ENCODE measurements around the gene SH3BP4. TPM values are rescaled to one million over a fixed set of nuclear protein-coding genes. Genes with fewer than 3 reads are reported as not detected.

The SH3BP4 gene
- total RNA-seq, 1 donor from 2014 or later = 44.1 TPM

DNA sequence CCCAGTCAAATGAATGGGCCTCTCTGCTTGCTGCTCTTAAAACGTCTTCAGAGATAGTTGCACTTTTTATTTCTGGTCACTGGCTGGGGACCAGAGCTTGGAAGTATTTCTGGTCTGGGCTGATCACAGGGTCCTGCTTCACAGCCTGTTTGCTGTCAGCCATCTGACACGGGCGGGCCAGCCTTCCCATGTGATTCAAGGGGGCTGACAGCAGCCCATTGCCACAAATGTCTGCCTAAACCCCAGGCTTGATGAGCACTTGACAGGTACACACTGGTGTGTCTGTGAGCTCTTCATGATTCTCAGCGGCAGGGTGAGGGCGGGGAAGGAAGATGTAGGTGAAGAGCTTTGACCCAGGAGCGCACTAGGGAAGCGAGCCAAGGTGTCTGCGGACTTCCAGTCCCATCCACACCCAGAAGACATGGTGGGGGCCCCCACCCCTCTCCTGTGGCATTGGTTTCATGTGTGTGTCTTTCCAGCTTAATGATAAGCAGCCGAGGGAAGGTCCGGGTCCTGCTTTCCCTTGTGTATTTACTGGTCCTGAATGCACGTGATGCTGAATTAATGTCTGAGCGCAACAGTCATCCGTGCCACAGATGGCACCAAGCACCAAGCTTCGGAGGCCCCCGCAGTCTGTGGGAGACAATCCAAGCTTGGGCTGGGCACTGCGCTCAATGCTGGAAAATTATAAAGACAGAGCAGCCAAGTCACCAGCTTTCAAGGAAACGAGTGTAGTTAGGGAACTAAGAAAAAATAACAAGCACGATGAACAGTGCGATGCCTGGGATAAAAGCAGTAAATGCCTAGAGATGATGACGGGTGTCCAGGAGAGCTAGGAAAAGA is 73.3 kb downstream of the SH3BP4 start:
- TF ChIP-seq, protein P1, sequence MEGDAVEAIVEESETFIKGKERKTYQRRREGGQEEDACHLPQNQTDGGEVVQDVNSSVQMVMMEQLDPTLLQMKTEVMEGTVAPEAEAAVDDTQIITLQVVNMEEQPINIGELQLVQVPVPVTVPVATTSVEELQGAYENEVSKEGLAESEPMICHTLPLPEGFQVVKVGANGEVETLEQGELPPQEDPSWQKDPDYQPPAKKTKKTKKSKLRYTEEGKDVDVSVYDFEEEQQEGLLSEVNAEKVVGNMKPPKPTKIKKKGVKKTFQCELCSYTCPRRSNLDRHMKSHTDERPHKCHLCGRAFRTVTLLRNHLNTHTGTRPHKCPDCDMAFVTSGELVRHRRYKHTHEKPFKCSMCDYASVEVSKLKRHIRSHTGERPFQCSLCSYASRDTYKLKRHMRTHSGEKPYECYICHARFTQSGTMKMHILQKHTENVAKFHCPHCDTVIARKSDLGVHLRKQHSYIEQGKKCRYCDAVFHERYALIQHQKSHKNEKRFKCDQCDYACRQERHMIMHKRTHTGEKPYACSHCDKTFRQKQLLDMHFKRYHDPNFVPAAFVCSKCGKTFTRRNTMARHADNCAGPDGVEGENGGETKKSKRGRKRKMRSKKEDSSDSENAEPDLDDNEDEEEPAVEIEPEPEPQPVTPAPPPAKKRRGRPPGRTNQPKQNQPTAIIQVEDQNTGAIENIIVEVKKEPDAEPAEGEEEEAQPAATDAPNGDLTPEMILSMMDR (IDR thresholded peaks at IDR 0.05; ENCODE audit: unreplicated experiment) = no peak
- DNase-seq (ENCODE audit: low spot score in 2 of 2, unreplicated experiment in 2 of 2) = no peak

GRCh38 chr2:235025800-235026536 is 74.2 kb downstream of the SH3BP4 start:
- TF ChIP-seq, protein P1 (IDR thresholded peaks at IDR 0.05; ENCODE audit: unreplicated experiment) = no peak
- no peaks in the 10 kb centered on the region for H3K9me3 Mint-ChIP-seq
- DNase-seq (ENCODE audit: low spot score in 2 of 2, unreplicated experiment in 2 of 2) = no peak
- no peak overlapping the region for H3K4me3 Mint-ChIP-seq
- H3K27ac Mint-ChIP-seq = no peak overlapping the region
- H3K27me3 Mint-ChIP-seq (ENCODE audit: low read depth) = no peaks in the 10 kb centered on the region
- H3K36me3 Mint-ChIP-seq = peaks cover 4% of the 10 kb centered on the region
- H3K4me1 Mint-ChIP-seq = peaks cover 36% of the 10 kb centered on the region

More for the DNA sequence above, 73.3 kb downstream of the SH3BP4 start:
- H3K4me1 Mint-ChIP-seq = peaks cover 36% of the 10 kb centered on the region
- H3K27me3 Mint-ChIP-seq (ENCODE audit: low read depth) = no peaks in the 10 kb centered on the region
- no peak overlapping the region for H3K4me3 Mint-ChIP-seq
- peaks cover 4% of the 10 kb centered on the region for H3K36me3 Mint-ChIP-seq
- no peak overlapping the region for H3K27ac Mint-ChIP-seq
- H3K9me3 Mint-ChIP-seq = no peaks in the 10 kb centered on the region

DNA sequence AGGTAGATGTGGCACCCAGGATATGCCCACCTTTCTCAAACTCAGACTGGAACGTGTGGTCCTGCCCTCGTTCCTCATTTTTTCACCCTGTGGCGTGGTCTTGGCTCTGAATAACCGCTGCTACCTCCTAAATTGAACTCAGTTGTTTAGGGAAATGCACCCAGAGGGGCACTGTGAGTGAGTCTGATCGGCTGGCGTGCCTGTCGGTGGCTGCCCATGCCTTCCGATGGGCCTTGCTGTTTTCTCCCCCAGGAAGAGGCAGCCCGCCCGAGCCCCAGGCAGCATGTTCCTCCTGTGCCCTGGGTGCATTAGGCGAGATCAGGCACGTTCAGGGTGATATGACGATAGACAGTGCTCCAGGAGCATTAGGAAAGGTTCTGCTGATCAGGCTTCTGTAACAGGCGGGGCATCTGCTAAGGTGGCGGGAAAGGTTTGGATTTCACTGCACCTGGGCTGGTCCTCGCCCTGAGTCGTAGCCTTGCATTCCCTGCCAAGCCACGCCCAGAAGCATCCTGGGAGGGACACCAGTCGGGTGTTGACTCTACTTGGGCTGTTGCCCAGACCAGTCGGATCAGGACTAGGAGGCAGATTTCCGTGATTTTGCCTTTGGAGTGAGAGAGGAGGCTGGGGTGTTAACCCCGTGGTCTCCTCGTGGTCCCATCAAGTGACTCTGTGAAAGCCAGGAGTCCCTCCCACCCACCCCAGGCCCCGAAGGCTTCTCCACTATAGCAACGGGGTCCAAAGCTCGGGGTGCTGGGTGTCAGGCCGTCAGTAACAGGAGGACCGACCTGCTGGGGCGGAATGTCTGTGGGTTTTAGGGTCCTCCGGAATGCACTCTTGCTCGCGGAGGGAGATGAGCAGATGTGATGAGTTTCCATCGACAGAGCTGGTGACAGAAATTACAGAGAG is 75.1 kb downstream of the SH3BP4 start:
- Mint-ChIP-seq H3K9me3 (no peaks in the 10 kb centered on the region), H3K36me3 (peaks cover 4% of the 10 kb centered on the region), H3K27ac (peak overlapping the region; percentile 1), H3K4me3 (no peak overlapping the region), H3K27me3 (ENCODE audit: low read depth) (no peaks in the 10 kb centered on the region), H3K4me1 (peaks cover 36% of the 10 kb centered on the region)
- TF ChIP-seq, protein P1 (IDR thresholded peaks at IDR 0.05; ENCODE audit: unreplicated experiment) = no peak
- no peak for DNase-seq (ENCODE audit: low spot score in 2 of 2, unreplicated experiment in 2 of 2)

GRCh38 chr2:235027558-235028214 is 75.9 kb downstream of the SH3BP4 start:
- Mint-ChIP-seq H3K27ac (peak overlapping the region; percentile 1), H3K4me3 (no peak overlapping the region), H3K4me1 (peaks cover 36% of the 10 kb centered on the region), H3K9me3 (no peaks in the 10 kb centered on the region), H3K36me3 (peaks cover 4% of the 10 kb centered on the region), H3K27me3 (ENCODE audit: low read depth) (no peaks in the 10 kb centered on the region)
- TF ChIP-seq, protein P1 (IDR thresholded peaks at IDR 0.05; ENCODE audit: unreplicated experiment) = no peak
- DNase-seq (ENCODE audit: low spot score in 2 of 2, unreplicated experiment in 2 of 2) = no peak

DNA sequence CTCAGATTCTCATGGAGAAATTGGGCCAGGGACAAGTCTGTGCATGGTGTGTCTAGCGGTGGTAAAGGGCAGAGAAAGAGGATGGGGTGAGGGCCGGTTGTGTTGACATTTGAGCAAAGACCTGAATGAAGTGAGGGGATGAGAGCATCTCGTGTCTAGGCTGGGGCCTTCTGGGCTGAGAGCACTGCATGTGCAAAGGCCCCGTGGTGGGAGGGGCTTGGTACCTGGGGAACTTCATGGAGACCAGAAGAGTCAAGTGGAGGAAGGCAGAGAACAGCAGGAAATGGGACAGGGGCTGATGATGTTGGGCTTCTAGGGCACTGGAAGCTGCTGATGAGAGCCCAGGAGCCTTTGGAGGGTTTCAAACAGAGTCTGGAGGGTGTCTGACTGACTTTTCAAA is 76.8 kb downstream of the SH3BP4 start:
- TF ChIP-seq, protein P1 (IDR thresholded peaks at IDR 0.05; ENCODE audit: unreplicated experiment) = no peak

More for the DNA sequence above, 76.8 kb downstream of the SH3BP4 start:
- no peak overlapping the region for H3K4me3 Mint-ChIP-seq
- peaks cover 4% of the 10 kb centered on the region for H3K36me3 Mint-ChIP-seq
- no peaks in the 10 kb centered on the region for H3K27me3 Mint-ChIP-seq (ENCODE audit: low read depth)
- no peak for DNase-seq (ENCODE audit: low spot score in 2 of 2, unreplicated experiment in 2 of 2)
- H3K9me3 Mint-ChIP-seq = no peaks in the 10 kb centered on the region
- no peak overlapping the region for H3K27ac Mint-ChIP-seq
- H3K4me1 Mint-ChIP-seq = peaks cover 36% of the 10 kb centered on the region
